Caco-2 (cell line): ENCODE measurements around the gene FGF19. TPM values are rescaled to one million over a fixed set of nuclear protein-coding genes. Genes with fewer than 3 reads are reported as not detected.

Source experiments
- BruUV-seq: library from RNA; stranded (reverse); fragments of 400-500 nt; replicated peaks from 2 replicates; lab custom pipeline; 2021; lab: Mats Ljungman, UMichigan
- CTCF ChIA-PET: fragments of 300-600 bp; sonication (Branson Sonifier 250); formaldehyde crosslinking; loops from one replicate; lab custom pipeline; 2022; ENCODE audit warnings: antibody characterized with exemption; lab: Charles Lee
- POLR2A ChIA-PET: fragments of 300-600 bp; sonication (Branson Sonifier 250); formaldehyde crosslinking; loops from one replicate; lab custom pipeline; 2022; ENCODE audit warnings: antibody characterized with exemption; lab: Charles Lee
- DNase-seq, 2 experiments: peaks; one replicate each; pipeline versions ENCODE4 v3.0.0 to v3.0.0-alpha.2; 2020 to 2022
- H3K27me3 ChIP-seq: replicated peaks from 2 replicates; pipeline ENCODE4 v1.6.0; 2011; ENCODE audit warnings: low read length; ENCODE audit not compliant: control insufficient read depth, insufficient read depth
- H3K36me3 ChIP-seq: 2 replicates; pipeline ENCODE4 v1.5.1; 2011; ENCODE audit warnings: low read length; ENCODE audit not compliant: control insufficient read depth, insufficient read depth
- H3K4me1 ChIP-seq: fragments of 250-450 bp; sonication (Bioruptor Pico); 2 replicates; pipeline ENCODE4 v1.5.1; 2020; ENCODE audit warnings: mild to moderate bottlenecking
- H3K4me3 ChIP-seq: 2 replicates; pipeline ENCODE4 v1.5.1; 2011; ENCODE audit warnings: low read depth, mild to moderate bottlenecking, control low read depth, low read length
- H3K9me3 ChIP-seq: fragments of 250-450 bp; sonication (Bioruptor Pico); 2 replicates; pipeline ENCODE4 v1.5.1; 2020; ENCODE audit warnings: mild to moderate bottlenecking, moderate library complexity
- H3K27ac Mint-ChIP-seq: one replicate; pipeline ENCODE4 v1.8.0; 2022; ENCODE audit warnings: mixed read lengths; ENCODE audit not compliant: unreplicated experiment
- H3K27me3 Mint-ChIP-seq: one replicate; pipeline ENCODE4 v1.8.0; 2022; ENCODE audit warnings: mixed read lengths; ENCODE audit not compliant: insufficient read depth, unreplicated experiment
- H3K36me3 Mint-ChIP-seq: one replicate; pipeline ENCODE4 v1.8.0; 2022; ENCODE audit warnings: mild to moderate bottlenecking, mixed read lengths; ENCODE audit not compliant: insufficient read depth, unreplicated experiment
- H3K4me1 Mint-ChIP-seq: one replicate; pipeline ENCODE4 v1.8.0; 2022; ENCODE audit warnings: low read depth, mixed read lengths; ENCODE audit not compliant: unreplicated experiment
- H3K4me3 Mint-ChIP-seq: one replicate; pipeline ENCODE4 v1.8.0; 2022; ENCODE audit warnings: mild to moderate bottlenecking, moderate library complexity, mixed read lengths; ENCODE audit not compliant: unreplicated experiment
- H3K9me3 Mint-ChIP-seq: one replicate; pipeline ENCODE4 v1.8.0; 2022; ENCODE audit warnings: mixed read lengths; ENCODE audit not compliant: unreplicated experiment
- CTCF ChIP-seq, 2 experiments: fragments of 200-600 bp in 1 of 2; IDR thresholded peaks; 1 replicate in 1 of 2; 2 replicates in 1 of 2; pipeline versions ENCODE4 v1.5.1 to v1.8.0; 2011 to 2022; ENCODE audit warnings: antibody characterized with exemption in 1 of 2, control low read depth in 1 of 2, inconsistent platforms in 1 of 2, low read depth in 1 of 2, low read length in 1 of 2, mild to moderate bottlenecking in 1 of 2, moderate library complexity in 1 of 2; ENCODE audit not compliant: insufficient read depth in 1 of 2, severe bottlenecking in 1 of 2, unreplicated experiment in 1 of 2
- intact Hi-C: fragments of 100-400 bp; cut with micrococcal nuclease; formaldehyde crosslinking; loops from one replicate; pipeline ENCODE4 v1.10.0; 2022; ENCODE audit not compliant: unreplicated experiment
- total RNA-seq: library from RNA; stranded (reverse); gene quantifications from 2 replicates; pipeline ENCODE4 v1.2.3, GENCODE V29; 2022

Gene FGF19
- total RNA-seq, 1 experiment from 2014 or later = 1.7 TPM

- intact Hi-C loops = no loop called here
- POLR2A ChIA-PET = interaction anchor here (1.2 to 1.9 kb wide), 4 partner anchors 16 to 292 kb away, joined by 4 to 9 read pairs (median 8); no protein-coding TSS in a partner anchor
- Histone ChIP-seq H3K36me3 (peaks cover 3% of the 10 kb centered on the region; the same call in 1 of the 2 replicates), H3K27me3 (no peaks in the 10 kb centered on the region), H3K4me1 (peaks cover 5% of the 10 kb centered on the region), H3K4me3 (peak overlapping the region; percentile 99), H3K9me3 (no peaks in the 10 kb centered on the region)
- Mint-ChIP-seq H3K9me3 (no peaks in the 10 kb centered on the region), H3K4me1 (peaks cover 8% of the 10 kb centered on the region), H3K27me3 (peaks cover 3% of the 10 kb centered on the region), H3K4me3 (peak overlapping the region; percentile 100), H3K36me3 (peaks cover 64% of the 10 kb centered on the region), H3K27ac (peak overlapping the region; percentile 99)
- no peak for DNase-seq
- TF ChIP-seq CTCF (IDR thresholded peaks at IDR 0.05; ENCODE audit: insufficient read depth in 1 of 2, low read depth in 1 of 2, low read length in 1 of 2, severe bottlenecking in 1 of 2, unreplicated experiment in 1 of 2) = no peak
- BruUV-seq = TSS peak; percentile 51
- CTCF ChIA-PET = interaction anchor here (0.9 to 1.9 kb wide), 7 partner anchors 10 to 572 kb away, joined by 3 to 10 read pairs (median 4); no protein-coding TSS in a partner anchor
Measured at GRCh38 chr11:69674267-69674885, 29.4 kb downstream of the FGF19 start.

DNA sequence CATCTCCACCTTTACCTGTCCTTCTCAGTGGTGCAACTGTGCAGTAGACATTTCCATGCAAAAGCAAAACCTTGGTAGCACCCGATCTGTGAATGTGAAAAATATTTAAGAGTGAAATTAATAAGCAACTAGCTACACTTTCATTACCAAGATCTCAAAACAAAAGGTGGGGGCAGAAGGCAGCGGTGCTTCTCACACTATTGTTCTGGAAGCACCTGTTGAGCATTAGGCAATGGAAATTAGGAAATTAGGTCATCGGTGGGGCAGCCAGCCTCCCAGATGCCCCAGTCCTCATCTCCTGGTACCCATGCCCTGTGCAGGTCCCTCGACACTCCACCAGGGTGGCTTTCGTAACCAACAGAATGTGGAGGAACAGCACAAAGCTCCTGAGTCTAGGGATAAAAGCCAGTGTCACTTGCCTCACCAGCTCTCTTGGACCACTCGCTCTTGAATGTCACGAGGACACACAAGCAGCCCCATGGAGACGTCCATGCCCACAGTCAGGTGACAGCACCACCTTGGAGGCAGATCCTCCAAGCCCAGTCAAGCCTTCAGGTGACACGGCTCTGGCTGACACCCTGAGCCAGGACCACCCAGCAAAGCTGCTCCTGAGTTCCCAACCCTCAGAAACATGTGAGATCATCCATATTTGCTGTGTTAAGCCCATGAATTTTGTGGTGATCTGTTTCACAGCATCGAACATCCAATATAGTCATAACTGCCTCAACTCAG, 31.9 kb downstream of the FGF19 start:
- Histone ChIP-seq H3K36me3 (peaks cover 6% of the 10 kb centered on the region; the same call in 1 of the 2 replicates), H3K4me3 (no peak overlapping the region), H3K9me3 (no peaks in the 10 kb centered on the region), H3K4me1 (peaks cover 15% of the 10 kb centered on the region), H3K27me3 (no peaks in the 10 kb centered on the region)
- Mint-ChIP-seq H3K27me3 (peaks cover 3% of the 10 kb centered on the region), H3K4me1 (peaks cover 17% of the 10 kb centered on the region), H3K36me3 (peaks cover 88% of the 10 kb centered on the region), H3K4me3 (no peak overlapping the region), H3K9me3 (no peaks in the 10 kb centered on the region), H3K27ac (no peak overlapping the region)
- intact Hi-C loops = no loop called here
- CTCF ChIA-PET = interaction anchor here (0.5 to 4.7 kb wide), 3 partner anchors 14 to 540 kb away, joined by 6 to 44 read pairs (median 8); no protein-coding TSS in a partner anchor
- DNase-seq = no peak
- no TSS peak for BruUV-seq
- POLR2A ChIA-PET = no interaction called here
- TF ChIP-seq CTCF (IDR thresholded peaks at IDR 0.05; ENCODE audit: insufficient read depth in 1 of 2, low read depth in 1 of 2, low read length in 1 of 2, severe bottlenecking in 1 of 2, unreplicated experiment in 1 of 2) = no peak

DNA sequence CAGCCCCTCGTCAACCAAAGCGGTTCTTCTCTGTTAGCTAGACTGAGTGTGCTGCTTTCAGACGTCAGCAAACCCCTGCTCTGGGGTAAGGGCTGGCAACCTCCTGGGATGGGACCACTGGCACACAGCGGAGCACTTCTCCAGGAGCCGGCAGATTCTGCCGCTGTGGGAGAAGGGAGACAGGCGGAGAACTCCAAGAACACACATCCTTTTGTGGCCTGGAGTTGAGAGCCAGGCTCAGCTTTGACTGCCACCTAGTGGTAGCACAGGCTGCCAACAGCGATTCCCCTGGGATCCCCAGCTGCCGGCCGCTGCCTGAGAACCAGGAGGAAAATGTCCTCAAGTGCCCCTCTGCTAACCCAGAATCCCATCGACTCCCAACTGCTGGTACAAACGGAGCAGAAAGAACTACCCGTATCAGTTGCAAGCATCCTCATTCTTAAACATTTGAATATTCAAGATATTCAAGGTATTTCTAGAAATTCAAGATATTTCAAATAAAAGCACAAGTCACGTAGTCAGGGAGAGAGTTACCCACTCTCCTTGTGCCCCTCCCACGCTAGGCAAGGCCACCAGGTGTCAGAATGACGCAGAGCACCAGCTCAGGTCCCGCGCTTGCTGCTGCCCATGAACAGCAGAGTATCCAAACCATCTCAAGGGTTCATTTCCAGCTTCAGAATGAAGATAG, 33.5 kb downstream of the FGF19 start:
- Histone ChIP-seq H3K4me1 (peaks cover 15% of the 10 kb centered on the region), H3K4me3 (no peak overlapping the region), H3K36me3 (peaks cover 10% of the 10 kb centered on the region), H3K27me3 (no peaks in the 10 kb centered on the region), H3K9me3 (no peaks in the 10 kb centered on the region)
- no TSS peak for BruUV-seq
- peaks cover under 1% of the 10 kb centered on the region for H3K27me3 Mint-ChIP-seq
- DNase-seq = peak; percentile 89 to 93
- POLR2A ChIA-PET = no interaction called here
- CTCF ChIA-PET = interaction anchor here (0.6 to 4.7 kb wide), 14 partner anchors 8 to 569 kb away, joined by 3 to 44 read pairs (median 4); no protein-coding TSS in a partner anchor
- H3K9me3 Mint-ChIP-seq = no peaks in the 10 kb centered on the region
- TF ChIP-seq CTCF (IDR thresholded peaks at IDR 0.05; ENCODE audit: insufficient read depth in 1 of 2, low read depth in 1 of 2, low read length in 1 of 2, severe bottlenecking in 1 of 2, unreplicated experiment in 1 of 2) = peak; percentile 99
- intact Hi-C loops = loop anchor here (1.0 kb wide), 2 partner anchors 12 to 569 kb away; no protein-coding TSS in a partner anchor
- H3K27ac Mint-ChIP-seq = peak overlapping the region; percentile 34
- no peak overlapping the region for H3K4me3 Mint-ChIP-seq
- H3K4me1 Mint-ChIP-seq = peaks cover 17% of the 10 kb centered on the region
- H3K36me3 Mint-ChIP-seq = peaks cover 98% of the 10 kb centered on the region
